ENCODE data around the gene SIN3B. TPM values are rescaled to one million over a fixed set of nuclear protein-coding genes. Genes with fewer than 3 reads are reported as not detected.

Gene SIN3B
- total RNA-seq, 1 donor from 2014 or later, result 84.8 TPM

- Mint-ChIP-seq H3K27ac (ENCODE audit: unreplicated experiment) (no peak overlapping the region), H3K4me3 (ENCODE audit: unreplicated experiment) (no peak overlapping the region), H3K27me3 (ENCODE audit: unreplicated experiment) (peaks cover 4% of the 10 kb centered on the region), H3K4me1 (ENCODE audit: unreplicated experiment) (no peaks in the 10 kb centered on the region), H3K9me3 (ENCODE audit: unreplicated experiment) (peaks cover 11% of the 10 kb centered on the region), H3K36me3 (ENCODE audit: low read depth, unreplicated experiment) (peaks cover 10% of the 10 kb centered on the region)
- no peak for DNase-seq (ENCODE audit: low spot score)
- no peak for TF ChIP-seq CTCF (IDR thresholded peaks at IDR 0.05; ENCODE audit: unreplicated experiment)
Measured at GRCh38 chr19:16908759-16909158, 79.6 kb downstream of the SIN3B start.

GRCh38 chr19:16911046-16911445 lies 81.8 kb downstream of the SIN3B start:
- Mint-ChIP-seq H3K4me1 (ENCODE audit: unreplicated experiment) (no peaks in the 10 kb centered on the region), H3K4me3 (ENCODE audit: unreplicated experiment) (no peak overlapping the region), H3K9me3 (ENCODE audit: unreplicated experiment) (peaks cover 14% of the 10 kb centered on the region), H3K36me3 (ENCODE audit: low read depth, unreplicated experiment) (peaks cover 10% of the 10 kb centered on the region), H3K27ac (ENCODE audit: unreplicated experiment) (no peak overlapping the region), H3K27me3 (ENCODE audit: unreplicated experiment) (peaks cover 3% of the 10 kb centered on the region)
- DNase-seq (ENCODE audit: low spot score), result no peak
- TF ChIP-seq CTCF (IDR thresholded peaks at IDR 0.05; ENCODE audit: unreplicated experiment), result no peak

- TF ChIP-seq CTCF (IDR thresholded peaks at IDR 0.05; ENCODE audit: unreplicated experiment), result no peak
- H3K36me3 Mint-ChIP-seq (ENCODE audit: low read depth, unreplicated experiment), result peaks cover 10% of the 10 kb centered on the region
- peak overlapping the region; percentile 47 for H3K4me3 Mint-ChIP-seq (ENCODE audit: unreplicated experiment)
- no peaks in the 10 kb centered on the region for H3K4me1 Mint-ChIP-seq (ENCODE audit: unreplicated experiment)
- peaks cover 3% of the 10 kb centered on the region for H3K27me3 Mint-ChIP-seq (ENCODE audit: unreplicated experiment)
- DNase-seq (ENCODE audit: low spot score), result no peak
- peaks cover 14% of the 10 kb centered on the region for H3K9me3 Mint-ChIP-seq (ENCODE audit: unreplicated experiment)
- H3K27ac Mint-ChIP-seq (ENCODE audit: unreplicated experiment), result no peak overlapping the region
Measured at GRCh38 chr19:16912780-16913179, 83.6 kb downstream of the SIN3B start.

GRCh38 chr19:16914421-16914820 lies 85.2 kb downstream of the SIN3B start:
- peaks cover 10% of the 10 kb centered on the region for H3K36me3 Mint-ChIP-seq (ENCODE audit: low read depth, unreplicated experiment)
- peaks cover 4% of the 10 kb centered on the region for H3K27me3 Mint-ChIP-seq (ENCODE audit: unreplicated experiment)
- peaks cover 14% of the 10 kb centered on the region for H3K9me3 Mint-ChIP-seq (ENCODE audit: unreplicated experiment)
- TF ChIP-seq CTCF (IDR thresholded peaks at IDR 0.05; ENCODE audit: unreplicated experiment), result no peak
- H3K4me1 Mint-ChIP-seq (ENCODE audit: unreplicated experiment), result no peaks in the 10 kb centered on the region
- no peak overlapping the region for H3K27ac Mint-ChIP-seq (ENCODE audit: unreplicated experiment)
- no peak overlapping the region for H3K4me3 Mint-ChIP-seq (ENCODE audit: unreplicated experiment)
- no peak for DNase-seq (ENCODE audit: low spot score)

- no peak for TF ChIP-seq CTCF (IDR thresholded peaks at IDR 0.05; ENCODE audit: unreplicated experiment)
- peaks cover 10% of the 10 kb centered on the region for H3K36me3 Mint-ChIP-seq (ENCODE audit: low read depth, unreplicated experiment)
Measured at GRCh38 chr19:16915135-16915534, 85.9 kb downstream of the SIN3B start.

More at GRCh38 chr19:16915135-16915534, 85.9 kb downstream of the SIN3B start:
- DNase-seq (ENCODE audit: low spot score), result no peak
- peaks cover 4% of the 10 kb centered on the region for H3K27me3 Mint-ChIP-seq (ENCODE audit: unreplicated experiment)
- H3K9me3 Mint-ChIP-seq (ENCODE audit: unreplicated experiment), result peaks cover 14% of the 10 kb centered on the region
- H3K4me1 Mint-ChIP-seq (ENCODE audit: unreplicated experiment), result no peaks in the 10 kb centered on the region
- H3K27ac Mint-ChIP-seq (ENCODE audit: unreplicated experiment), result no peak overlapping the region
- H3K4me3 Mint-ChIP-seq (ENCODE audit: unreplicated experiment), result no peak overlapping the region

All from endothelial cell (in vitro differentiated cells).